GM19240 (cell line): ENCODE results near the gene PRAMEF18.
"Not testable (repeated sequence)": the region's sequence is repeated elsewhere in the genome, so short reads cannot be mapped to it uniquely, and the experiment has no call there.

Experiments used
- DNase-seq: peaks from one replicate; pipeline ENCODE4 v3.0.0; 2011; ENCODE audit warnings: low spot score; ENCODE audit not compliant: insufficient read length

PRAMEF18 gene

GRCh38 chr1:13208712-13209111 lies 17.2 kb downstream of the PRAMEF18 start:
- not testable (repeated sequence) for DNase-seq

GRCh38 chr1:13201309-13201708 lies 24.6 kb downstream of the PRAMEF18 start, which contains the start of gene PRAMEF13:
TSS of gene PRAMEF13 (minus strand) at chr1:13201409. CDS start at chr1:13199589, 1,820 bp downstream.
- DNase-seq = not testable (repeated sequence)
